ENCODE data around the gene SPATA20. TPM values are rescaled to one million over a fixed set of nuclear protein-coding genes. Genes with fewer than 3 reads are reported as not detected.
A peak's percentile ranks its signal among the peaks of the same experiment; 100 is the strongest.

Gene SPATA20
- total and polyA plus RNA-seq, 2 of the 13 experiments (the other 11 are each of a cell fraction or from before 2014, with no cell fraction given), result 36.1 to 64.8 TPM

GRCh38 chr17:50518384-50519023, 28.5 kb upstream of the SPATA20 start (continued):
- TF ChIP-seq THAP9 (CRISPR knock-in tag; IDR thresholded peaks at IDR 0.05; ENCODE audit: borderline replicate concordance) (peak; percentile 64; the same call in 1 of the 2 replicates), ZNF670 (CRISPR knock-in tag; IDR thresholded peaks at IDR 0.05; ENCODE audit: borderline replicate concordance) (0 out of 2 replicates have a peak, but pooled peaks have one; percentile 32), ZBTB7B (CRISPR knock-in tag; IDR thresholded peaks at IDR 0.05) (no peak), U2AF2 (IDR thresholded peaks at IDR 0.05; ENCODE audit: low read depth, low read length) (no peak), SOX13 (IDR thresholded peaks at IDR 0.05) (no peak), SOX13 (CRISPR knock-in tag; conservative IDR thresholded peaks at IDR 0.05 in 1 of 2, IDR thresholded peaks at IDR 0.05 in 1 of 2) (peak in 1 of 2 experiments; percentile 12; a peak in 1 of 4 replicates), KDM5B (CRISPR knock-in tag; IDR thresholded peaks at IDR 0.05; ENCODE audit: borderline replicate concordance) (no peak), PLSCR1 (CRISPR knock-in tag; IDR thresholded peaks at IDR 0.05; ENCODE audit: borderline replicate concordance) (no peak), GPN1 (CRISPR knock-in tag; IDR thresholded peaks at IDR 0.05; ENCODE audit: borderline replicate concordance) (no peak), JUN (CRISPR knock-in tag; IDR thresholded peaks at IDR 0.05) (no peak), SP2 (CRISPR knock-in tag; IDR thresholded peaks at IDR 0.05) (no peak), NFYC (CRISPR knock-in tag; IDR thresholded peaks at IDR 0.05) (no peak), SP4 (CRISPR knock-in tag; IDR thresholded peaks at IDR 0.05) (peak; percentile 19; the same call in 1 of the 2 replicates), NFE2L2 (IDR thresholded peaks at IDR 0.05; ENCODE audit: low read length) (no peak), ZBTB40 (IDR thresholded peaks at IDR 0.05) (no peak), ZBTB40 (CRISPR knock-in tag; IDR thresholded peaks at IDR 0.05) (no peak), DMAP1 (CRISPR knock-in tag; IDR thresholded peaks at IDR 0.05) (no peak; the same call in 1 of the 2 replicates), KDM2A (CRISPR knock-in tag; IDR thresholded peaks at IDR 0.05; ENCODE audit: borderline replicate concordance, low read depth) (peak; percentile 20; the same call in 1 of the 2 replicates), NFRKB (IDR thresholded peaks at IDR 0.05) (no peak)

All from HepG2 (cell line).